Activated CD8-positive, alpha-beta memory T cell treated with anti-CD3 and anti-CD28 coated beads, Interleukin-2, amount 50 U/mL, for 24 hours (primary cell): Measurements from ENCODE around the gene SH3PXD2A.
"Not testable (repeated sequence)": the region's sequence is repeated elsewhere in the genome, so short reads cannot be mapped to it uniquely, and the experiment has no call there.

ENCODE experiments used
- DNase-seq: peaks from one replicate; pipeline ENCODE4 v3.0.0-alpha.2; 2020; ENCODE audit errors: extremely low read depth

SH3PXD2A gene

DNA sequence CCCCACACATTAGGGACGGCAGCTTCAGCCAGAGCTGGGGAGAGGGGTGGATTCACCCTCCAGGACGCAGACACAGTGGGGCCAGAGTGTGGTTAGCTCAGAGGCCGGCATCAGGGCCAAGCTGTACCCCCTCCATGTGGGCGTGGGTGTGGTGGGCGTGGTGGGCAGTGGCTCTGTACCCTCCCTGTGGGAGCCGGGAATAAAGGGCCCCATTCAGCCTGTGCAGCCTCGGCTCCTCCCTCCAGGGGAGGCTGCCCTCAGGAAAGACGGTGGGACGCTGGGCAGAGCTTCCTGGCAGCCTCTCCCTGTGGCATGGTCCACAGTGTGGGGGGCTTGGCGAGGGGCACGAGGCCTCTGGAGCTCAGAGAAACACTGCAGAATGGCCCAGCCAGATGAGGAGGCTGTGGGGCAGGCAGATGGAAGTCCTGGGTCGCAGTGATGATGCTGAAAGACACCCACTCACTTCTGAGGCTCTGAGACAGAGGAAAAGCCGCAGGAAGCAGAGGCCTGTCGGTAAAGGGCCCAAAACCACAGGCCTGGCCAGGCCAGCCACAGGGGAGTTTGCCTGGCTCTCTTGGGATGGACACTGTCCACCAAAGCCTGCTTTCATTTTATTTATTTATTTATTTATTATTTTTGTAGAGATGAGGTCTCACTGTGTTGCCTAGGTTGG is 108.0 kb downstream of the SH3PXD2A start:
- DNase-seq = no peak

DNA sequence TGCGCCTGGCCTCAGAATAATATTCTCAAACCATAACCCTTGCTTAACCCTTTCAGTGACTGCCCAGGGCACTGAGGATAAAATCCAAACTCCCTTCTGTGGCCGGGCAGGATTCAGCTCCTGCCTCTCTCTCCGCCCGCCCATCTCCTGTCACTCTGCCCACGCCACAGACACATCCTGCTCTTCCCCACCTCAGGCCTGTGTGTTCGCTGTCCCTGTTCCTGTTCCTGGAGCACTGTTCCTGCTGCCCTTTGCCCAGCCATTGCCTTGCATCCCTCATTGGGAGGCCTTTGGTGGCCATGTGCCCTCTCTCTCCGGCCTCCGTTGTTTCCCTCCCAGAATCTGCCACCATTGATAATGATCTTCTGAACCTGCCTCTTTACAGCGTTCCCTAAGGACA is 108.8 kb downstream of the SH3PXD2A start:
- DNase-seq = no peak

DNA sequence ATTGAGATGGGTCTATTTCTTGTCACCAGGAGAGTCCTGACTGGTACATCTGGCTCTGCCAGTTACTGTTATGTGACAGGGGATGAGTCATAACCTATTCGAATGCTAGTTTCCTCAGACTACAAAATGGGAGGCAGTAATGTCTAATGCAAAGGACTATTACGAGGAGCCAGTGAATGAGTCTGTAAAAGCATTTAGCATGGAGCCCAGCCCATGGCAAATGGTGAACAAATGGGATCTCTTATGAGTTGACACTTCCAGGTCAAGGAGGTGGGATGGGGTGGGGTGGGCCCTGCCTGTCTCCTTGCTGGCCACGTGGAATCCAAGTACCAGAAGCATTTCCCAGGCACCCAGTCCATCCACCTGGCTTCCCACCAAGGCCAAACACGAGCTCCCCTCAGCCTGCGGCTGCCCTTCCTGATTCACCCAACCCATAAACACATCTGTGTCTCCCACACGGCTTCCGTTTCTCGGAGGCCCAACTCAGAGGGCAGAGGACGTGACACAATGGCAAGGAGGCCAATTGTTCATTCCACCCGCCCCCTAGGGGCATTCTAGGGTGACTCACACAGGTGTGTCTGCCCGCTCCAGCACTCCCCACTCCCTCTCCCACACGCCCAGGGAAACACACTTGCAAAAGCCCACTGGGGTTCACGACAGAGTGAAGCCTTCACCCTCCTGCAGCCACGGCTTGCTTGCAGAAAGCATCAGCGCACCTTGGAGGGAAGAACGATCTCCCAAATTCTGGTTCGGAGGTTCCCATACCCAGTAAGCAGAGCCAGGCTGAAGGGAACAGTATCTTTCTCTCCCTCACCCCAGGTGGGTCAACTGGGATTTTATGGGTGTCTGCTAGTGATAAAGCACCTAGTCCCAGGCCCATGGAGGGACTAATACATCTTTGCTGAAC is 109.8 kb downstream of the SH3PXD2A start:
- no peak for DNase-seq

DNA sequence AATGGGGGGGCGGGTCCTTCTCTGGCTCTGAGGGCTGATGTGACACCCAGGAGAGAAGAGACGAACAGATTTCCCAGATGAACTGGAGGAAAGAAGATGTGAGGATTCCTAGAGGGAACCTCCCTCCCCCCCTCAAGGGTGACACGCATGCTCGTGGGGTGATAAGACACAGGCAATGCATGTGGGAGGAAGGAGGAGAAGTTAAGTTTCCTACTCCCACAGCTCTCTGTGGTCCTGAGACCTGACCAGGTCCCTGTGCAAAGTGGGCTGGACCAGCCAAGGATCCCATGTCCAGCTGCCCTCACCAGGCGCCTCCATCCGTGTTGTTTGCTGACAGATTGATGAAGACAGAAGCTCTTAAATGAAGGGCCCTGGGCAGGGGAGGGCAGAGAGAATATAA is 112.6 kb downstream of the SH3PXD2A start:
- DNase-seq = no peak

DNA sequence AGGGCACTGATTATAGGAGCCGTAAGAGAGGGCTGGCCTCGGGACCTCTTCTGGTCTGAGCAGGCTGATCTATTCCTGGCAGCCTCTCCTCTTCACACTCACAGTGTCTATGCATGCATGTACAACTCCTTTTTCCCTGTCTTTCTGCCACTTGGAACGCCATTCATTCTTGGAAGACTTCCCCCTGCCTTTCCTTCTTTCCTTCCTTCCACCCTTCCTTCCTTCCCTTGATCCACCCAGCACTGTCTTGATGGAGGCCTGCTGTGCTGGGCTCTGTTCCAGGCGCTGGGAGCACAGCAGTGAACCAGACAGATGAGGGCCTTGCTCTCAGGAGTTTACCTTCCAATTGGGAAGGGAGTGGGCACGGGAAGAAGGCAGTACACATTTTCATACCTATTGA is 114.8 kb downstream of the SH3PXD2A start:
- DNase-seq = no peak

DNA sequence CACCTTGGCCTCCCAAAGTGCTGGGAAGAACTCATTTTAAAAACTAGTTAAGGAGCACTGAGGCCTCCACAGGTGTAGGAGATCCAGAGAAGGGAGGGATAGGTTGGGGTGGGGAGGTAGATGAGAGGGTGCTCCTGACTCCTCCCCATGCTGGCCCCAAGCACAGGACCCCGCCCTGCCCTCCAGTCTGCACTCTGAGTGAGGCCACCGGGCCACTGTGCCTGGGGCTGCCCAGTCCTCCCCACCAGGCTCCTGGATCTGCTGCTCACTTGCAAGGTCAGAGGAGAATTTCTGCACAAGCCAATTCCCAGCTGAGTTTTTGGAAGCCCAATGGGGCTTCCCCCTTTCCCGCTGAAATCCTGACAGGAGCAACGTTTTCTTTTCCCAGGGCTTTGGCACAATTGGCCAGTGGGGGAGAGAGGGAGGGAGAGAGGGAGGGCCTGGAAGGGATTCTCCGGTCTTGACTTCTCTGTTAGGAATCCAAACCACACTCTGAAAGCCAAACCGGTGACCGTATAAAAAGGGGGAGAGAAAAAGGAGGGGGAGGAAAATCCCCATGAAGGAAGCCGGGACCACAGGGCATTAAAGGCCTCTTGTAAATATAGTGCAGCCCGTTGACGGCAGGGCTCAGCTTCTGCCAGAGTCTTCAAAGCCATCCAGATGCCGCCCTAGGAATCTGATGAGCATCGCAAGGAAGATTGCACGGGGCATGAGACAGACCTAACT is 116.2 kb downstream of the SH3PXD2A start:
- DNase-seq = no peak

DNA sequence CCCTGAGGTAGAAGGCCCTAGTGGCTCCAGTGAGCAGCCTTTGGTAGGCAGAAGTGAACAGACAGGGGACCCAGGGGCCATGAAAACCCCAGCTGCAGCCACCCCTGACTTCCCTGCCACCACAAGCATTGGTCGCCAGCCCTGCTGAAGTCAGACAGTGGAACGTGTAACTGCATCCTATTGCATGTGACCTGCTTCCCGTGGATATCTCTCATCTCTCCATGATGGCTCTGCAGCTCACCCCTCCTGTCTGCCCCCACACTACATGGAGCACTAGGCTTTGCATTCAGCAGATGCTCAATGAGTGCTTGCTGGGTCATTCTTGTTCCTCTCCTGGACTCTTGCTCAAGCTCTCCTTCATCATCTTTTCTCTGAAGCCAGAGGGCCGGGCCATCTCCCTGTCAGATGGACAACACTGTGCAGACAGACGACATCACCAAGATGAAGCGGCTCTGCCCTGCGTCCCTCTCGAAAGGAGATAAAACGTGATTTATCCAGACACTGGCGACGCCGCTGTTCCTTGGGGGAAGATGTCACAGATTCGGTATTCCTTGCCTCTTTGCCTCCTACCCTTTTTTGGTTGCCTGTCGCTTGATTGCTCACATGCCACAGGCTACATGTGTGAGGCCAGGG is 117.5 kb downstream of the SH3PXD2A start:
- no peak for DNase-seq

DNA sequence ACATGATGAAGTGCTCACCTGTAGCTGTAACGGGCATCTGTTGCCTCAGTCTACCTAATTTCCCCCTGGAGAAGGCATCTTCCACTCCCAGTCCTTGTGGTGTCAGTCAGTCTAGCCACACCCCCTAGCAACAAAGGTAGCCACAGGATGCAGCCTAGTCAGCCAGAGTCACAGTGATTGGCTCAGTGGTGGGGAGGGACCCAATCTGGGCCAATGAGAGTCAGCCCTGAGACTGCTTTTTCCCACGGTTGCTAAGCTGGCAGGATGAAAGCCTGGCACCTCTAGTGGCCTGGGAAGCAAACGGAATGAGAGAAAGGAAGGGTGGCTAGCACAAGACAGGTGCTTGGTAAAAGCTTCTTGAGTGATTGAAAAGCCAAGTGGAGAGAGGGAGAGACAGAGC is 118.6 kb downstream of the SH3PXD2A start:
- no peak for DNase-seq

DNA sequence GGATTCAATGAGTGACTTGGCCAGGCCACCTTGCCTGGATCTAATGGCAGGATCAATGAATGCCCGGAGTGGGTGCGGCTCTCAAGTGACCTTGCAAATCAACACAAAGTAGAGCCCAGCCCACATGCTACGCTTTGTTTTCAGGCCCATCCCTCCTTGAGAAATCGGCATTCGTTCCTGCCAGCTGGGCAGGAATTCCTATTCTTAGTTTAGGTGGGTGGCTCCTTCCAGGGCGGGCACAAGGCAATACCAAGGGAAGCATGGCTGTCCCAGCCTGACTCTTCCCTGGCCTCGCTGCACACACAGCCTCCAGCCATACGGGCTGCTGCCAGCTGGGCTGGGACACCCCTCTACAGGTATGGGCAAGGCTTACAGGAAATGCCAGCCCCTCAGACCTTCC is 119.3 kb downstream of the SH3PXD2A start:
- DNase-seq = no peak

DNA sequence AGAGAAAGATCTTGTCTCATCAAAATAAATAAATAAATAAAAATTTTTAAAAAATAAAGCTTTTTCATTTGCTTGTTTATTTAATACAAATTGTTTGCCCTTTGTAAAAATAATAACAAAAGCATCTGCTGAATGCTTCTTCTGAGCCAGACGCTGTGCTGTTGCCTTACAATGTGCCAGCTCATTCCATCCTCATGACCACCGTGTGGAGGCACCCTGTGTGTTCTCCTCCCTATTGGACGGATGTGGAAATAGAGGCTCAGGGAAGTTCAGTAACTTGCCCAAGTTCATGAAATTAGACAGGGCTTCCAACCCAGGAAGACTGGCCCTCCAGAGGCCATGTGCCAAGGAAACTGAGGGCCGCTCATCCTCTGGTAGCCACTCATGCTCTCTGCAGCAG is 120.6 kb downstream of the SH3PXD2A start:
- DNase-seq = no peak

DNA sequence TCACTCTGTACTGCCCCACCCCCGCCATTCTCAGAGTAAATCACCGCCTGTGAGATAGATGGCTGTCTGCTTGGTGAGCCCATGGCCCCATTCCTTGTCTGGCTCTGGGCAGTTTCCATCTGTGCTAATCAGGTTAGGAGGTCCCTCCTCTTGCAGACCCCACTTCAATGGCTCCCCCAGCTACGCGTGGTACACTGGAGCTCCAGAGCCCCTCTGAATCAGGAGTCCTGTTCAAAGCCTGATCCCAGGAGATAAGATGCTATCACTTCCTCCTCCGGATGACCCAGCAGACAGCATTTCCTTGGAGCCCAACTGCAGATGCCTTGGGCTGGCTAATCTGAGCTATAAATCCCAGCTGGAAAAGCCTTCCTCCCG is 122.3 kb downstream of the SH3PXD2A start:
- no peak for DNase-seq

DNA sequence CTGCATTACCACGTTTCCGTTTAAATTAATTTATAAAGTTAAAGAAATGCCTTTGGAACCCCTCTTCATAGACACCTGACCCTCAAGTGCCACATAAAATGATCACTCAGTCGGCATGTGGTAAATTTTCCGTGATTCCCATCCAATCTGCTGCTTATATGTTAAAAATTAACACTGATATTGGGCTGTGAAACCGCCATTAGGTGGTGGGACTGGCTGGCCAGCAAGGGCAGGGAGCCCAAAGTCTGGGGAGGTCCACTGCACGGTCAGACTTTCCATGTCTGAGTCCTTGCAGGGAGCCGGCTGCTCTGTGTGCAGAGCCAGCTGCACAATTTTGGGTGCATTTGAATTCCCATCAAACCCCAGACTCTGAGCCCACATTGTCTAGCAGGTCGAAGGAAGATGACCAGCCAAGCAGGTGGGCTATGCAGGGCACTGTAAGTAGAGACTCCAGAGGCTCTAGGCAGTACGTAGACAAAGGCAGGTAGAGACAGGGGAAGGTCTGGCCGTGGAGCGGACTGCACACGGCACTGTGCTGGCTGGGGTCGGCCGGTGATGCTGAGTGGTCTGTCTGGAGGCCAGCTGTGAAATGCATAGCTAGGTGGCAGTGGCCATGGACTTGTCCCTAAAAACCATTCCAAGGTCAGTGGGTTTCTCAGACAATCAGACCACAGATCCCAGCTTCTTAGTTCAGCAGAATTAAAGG is 122.9 kb downstream of the SH3PXD2A start:
- DNase-seq = no peak

DNA sequence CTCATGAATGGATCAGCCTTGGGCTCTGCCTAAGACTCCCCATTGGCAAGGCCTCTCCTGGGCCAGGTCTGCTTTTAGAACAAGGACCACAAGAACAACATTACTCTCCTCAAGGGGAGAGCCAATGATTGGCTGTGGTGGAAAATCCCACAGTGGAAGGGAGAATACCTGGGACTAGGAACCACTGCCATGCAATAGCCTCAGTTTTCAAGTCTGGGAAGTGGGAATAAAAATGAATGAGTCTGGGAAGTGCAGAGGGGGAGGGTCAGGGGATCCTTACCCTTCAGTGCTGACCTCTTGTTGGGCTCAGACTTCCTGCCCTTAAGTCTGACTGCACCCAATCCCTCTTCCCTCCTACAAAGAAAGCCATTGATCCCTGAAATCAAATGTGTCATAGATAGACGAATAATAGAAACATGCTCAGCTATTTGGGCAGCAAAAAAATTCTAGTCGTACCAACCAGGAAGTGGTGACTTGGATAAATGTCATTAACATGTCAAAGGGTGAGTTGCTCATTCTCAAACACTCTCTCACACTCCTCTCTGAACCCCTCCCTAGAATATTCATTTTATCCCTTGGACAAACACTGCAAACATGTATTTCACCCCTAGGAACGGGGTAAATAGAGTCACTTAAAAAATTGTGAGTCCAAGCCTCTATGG is 123.6 kb downstream of the SH3PXD2A start:
- no peak for DNase-seq

DNA sequence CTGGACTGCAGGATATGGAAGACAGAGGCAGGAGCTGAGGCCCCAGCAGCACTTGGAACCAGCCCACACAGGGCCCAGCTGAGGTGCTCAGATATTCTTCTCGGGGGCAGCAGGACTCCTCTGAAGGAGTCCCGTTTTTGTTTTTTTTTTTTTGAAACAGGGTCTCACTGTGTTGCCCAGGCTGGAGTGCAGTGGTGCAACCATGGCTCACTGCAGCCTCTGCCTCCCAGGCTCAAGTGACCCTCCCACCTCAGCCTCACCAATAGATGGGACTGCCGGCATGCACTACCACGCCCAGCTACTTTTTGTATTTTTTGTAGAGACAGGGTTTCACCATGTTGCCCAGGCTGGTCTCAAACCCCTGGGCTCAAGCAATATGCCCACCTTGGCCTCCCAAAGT is 124.3 kb downstream of the SH3PXD2A start:
- not testable (repeated sequence) for DNase-seq

DNA sequence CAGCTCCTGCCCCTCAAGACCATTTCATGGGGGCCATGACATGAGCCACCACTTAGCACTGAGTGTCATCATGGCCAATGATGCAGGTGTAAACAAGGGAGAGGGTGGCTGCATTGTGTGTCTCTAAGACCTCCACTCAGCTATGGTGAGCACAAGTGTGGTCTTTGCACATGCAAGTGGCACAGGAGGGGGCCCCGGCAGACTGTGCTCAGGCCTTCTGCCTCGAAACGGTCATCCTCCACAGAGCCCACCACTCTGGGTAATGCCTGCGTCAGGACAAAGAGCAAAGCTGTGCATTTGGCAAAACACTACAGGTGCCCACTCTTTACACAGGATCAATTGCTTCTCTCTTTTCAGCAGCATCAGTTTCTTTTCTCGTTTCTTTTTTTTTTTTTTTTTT is 125.5 kb downstream of the SH3PXD2A start:
- no peak for DNase-seq

DNA sequence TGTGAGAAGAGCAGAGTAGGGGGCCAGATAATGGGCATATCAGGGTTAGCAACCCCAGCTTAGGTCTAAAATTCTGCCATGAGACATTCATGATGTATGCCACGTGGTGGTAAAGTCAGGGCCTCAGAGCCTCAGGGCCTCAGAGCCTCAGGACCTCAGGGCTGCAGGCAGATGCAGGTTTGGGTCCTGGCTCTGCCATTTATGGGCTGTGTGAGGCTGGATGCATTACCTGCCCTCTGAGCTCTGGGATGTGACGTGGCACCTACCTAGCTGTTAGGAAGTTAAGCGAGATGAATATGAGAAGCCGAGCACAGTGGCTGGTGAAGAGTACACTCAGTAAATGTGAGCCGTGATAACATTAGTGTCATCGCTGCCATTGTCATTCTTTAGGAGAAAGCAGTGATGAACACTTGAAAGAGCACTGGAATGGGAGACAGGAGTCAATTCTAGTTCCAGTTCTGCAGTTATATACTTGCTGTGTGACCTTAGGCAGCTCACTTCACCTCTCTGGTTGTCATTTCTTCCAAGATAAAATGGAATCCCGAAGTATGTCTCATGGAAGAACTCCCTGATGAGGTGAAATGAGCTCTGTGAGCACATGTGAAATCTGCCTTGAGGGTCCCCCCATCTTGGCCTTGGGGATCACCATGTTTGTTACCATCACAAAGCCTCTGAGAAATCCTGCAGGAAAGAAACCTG is 127.2 kb downstream of the SH3PXD2A start:
- DNase-seq = no peak

DNA sequence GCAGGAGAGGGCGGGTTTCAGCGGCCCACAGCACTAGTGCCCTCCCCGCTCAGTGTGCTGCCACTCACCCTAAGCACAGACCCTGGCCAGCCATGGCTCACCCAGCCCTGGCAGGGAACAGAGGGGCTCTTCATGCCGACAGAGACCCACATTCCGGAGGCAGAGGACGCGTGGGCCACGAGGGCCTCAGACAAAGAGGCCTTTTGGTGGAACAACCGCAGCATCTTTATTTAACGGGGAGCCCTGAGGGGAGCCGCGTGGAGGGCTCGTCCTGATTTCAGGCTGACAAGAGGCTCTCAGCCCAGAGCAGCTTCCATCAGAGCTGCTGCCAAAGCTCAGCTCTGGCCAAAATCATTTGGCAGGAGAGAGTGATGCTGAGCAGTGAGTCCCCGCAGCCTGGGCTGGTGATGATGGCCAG is 127.8 kb downstream of the SH3PXD2A start:
- DNase-seq = no peak

DNA sequence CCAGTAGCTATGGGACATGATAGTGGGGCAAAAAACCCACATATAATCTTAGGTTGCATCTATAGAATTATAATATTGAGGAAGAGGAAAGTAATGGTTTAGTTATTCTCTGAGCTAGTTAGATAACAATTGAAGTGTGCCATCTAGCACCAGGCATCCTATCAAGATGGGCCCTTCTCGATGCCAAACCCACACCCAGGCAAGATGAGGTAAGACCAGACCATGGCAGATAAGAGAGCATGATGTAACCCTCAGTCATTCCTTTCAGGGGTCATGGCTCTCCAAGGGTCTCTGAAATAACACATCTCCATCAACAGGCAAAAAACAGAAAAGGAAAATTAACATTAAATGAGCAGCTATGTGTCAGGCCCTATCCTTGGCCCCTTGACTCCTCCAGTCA is 128.7 kb downstream of the SH3PXD2A start:
- DNase-seq = no peak

DNA sequence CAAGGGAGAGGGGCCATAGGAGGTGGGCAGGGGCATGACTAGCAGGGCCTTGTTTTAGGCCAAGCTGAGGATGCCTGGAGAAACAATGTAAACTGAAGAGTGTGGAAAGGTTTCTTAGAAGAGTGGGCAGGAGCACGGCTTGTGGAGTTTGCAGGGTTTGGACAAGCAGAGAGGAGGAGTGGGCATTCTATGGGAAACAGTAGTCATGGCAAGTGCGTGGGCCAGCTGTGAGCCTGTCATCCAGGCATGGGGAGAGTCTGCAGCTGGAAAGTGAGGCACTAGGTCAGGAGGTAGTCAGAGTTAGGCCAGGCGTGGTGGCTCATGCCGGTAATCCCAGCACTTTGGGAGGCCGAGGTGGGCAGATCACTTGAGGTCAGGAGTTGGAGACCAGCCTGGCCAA is 130.1 kb downstream of the SH3PXD2A start:
- DNase-seq = no peak

DNA sequence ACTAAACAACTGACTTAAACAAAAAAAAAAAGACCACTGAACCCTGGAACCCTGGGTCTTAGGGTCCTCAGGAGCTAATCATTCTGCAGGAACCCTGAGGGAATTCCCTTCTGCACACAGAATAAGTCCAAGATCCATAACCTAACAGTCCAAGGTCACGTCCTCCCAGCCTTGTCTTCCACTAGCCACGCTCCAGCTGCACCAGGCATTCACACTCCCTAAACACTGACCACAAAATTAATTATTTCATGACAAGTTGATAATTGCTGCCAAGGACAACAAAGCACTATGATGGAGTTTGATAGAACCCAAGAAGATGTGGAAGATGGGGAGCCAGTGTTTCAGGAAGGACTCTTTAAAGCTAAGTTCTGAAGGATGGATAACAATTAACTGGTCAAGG is 130.6 kb downstream of the SH3PXD2A start:
- DNase-seq = no peak
